ENCODE measurements around the gene FARP2. TPM values are rescaled to one million over a fixed set of nuclear protein-coding genes. Genes with fewer than 3 reads are reported as not detected.
A peak's percentile ranks its signal among the peaks of the same experiment; 100 is the strongest.
"Not testable (repeated sequence)": the region's sequence is repeated elsewhere in the genome, so short reads cannot be mapped to it uniquely, and the experiment has no call there.

FARP2 gene
- total RNA-seq, 1 experiment from 2014 or later = 37.2 TPM

- peak overlapping the region; percentile 92 for H3K4me3 ChIP-seq (ENCODE audit: low read depth, low read length)
- no peaks in the 10 kb centered on the region for H3K9me3 ChIP-seq
- BruUV-seq (replicated peaks) = TSS peak; percentile 26
- DNase-seq = no peak
- no peaks in the 10 kb centered on the region for H3K27me3 Mint-ChIP-seq (ENCODE audit: insufficient read depth, unreplicated experiment)
- ChIA-PET CTCF (no interaction called here), POLR2A (no interaction called here)
- H3K36me3 ChIP-seq (ENCODE audit: control insufficient read depth, insufficient read depth, low read length) = no peaks in the 10 kb centered on the region
- peaks cover 17% of the 10 kb centered on the region for H3K4me1 Mint-ChIP-seq (ENCODE audit: low read depth, unreplicated experiment)
- no peak for TF ChIP-seq CTCF (IDR thresholded peaks at IDR 0.05; ENCODE audit: insufficient read depth in 1 of 2, low read depth in 1 of 2, low read length in 1 of 2, severe bottlenecking in 1 of 2, unreplicated experiment in 1 of 2)
- H3K4me3 Mint-ChIP-seq (ENCODE audit: unreplicated experiment) = peak overlapping the region; percentile 100
- H3K36me3 Mint-ChIP-seq (ENCODE audit: insufficient read depth, unreplicated experiment) = peaks cover 58% of the 10 kb centered on the region
- no peaks in the 10 kb centered on the region for H3K27me3 ChIP-seq (replicated peaks; ENCODE audit: control insufficient read depth, insufficient read depth, low read length)
- peak overlapping the region; percentile 100 for H3K27ac Mint-ChIP-seq (ENCODE audit: unreplicated experiment)
- no peaks in the 10 kb centered on the region for H3K9me3 Mint-ChIP-seq (ENCODE audit: unreplicated experiment)
- 0 out of 2 replicates have a peak, but pooled peaks cover 12% of the 10 kb centered on the region for H3K4me1 ChIP-seq
- intact Hi-C loops (cut with micrococcal nuclease; ENCODE audit: unreplicated experiment) = no loop called here
These were observed 38.7 kb upstream of the FARP2 start for GRCh38 chr2:241317391-241317790.

GRCh38 chr2:241318830-241319229 is 37.3 kb upstream of the FARP2 start:
- H3K36me3 ChIP-seq (ENCODE audit: control insufficient read depth, insufficient read depth, low read length); intact Hi-C loops (cut with micrococcal nuclease; ENCODE audit: unreplicated experiment); POLR2A ChIA-PET; H3K27ac Mint-ChIP-seq (ENCODE audit: unreplicated experiment); DNase-seq; H3K9me3 ChIP-seq; H3K4me3 ChIP-seq (ENCODE audit: low read depth, low read length); H3K4me1 ChIP-seq; H3K4me3 Mint-ChIP-seq (ENCODE audit: unreplicated experiment); H3K27me3 ChIP-seq (replicated peaks; ENCODE audit: control insufficient read depth, insufficient read depth, low read length); H3K9me3 Mint-ChIP-seq (ENCODE audit: unreplicated experiment); BruUV-seq (replicated peaks); H3K27me3 Mint-ChIP-seq (ENCODE audit: insufficient read depth, unreplicated experiment); CTCF ChIA-PET: not testable (repeated sequence)
- peaks cover 17% of the 10 kb centered on the region for H3K4me1 Mint-ChIP-seq (ENCODE audit: low read depth, unreplicated experiment)
- peaks cover 54% of the 10 kb centered on the region for H3K36me3 Mint-ChIP-seq (ENCODE audit: insufficient read depth, unreplicated experiment)

- Mint-ChIP-seq H3K36me3 (ENCODE audit: insufficient read depth, unreplicated experiment) (peaks cover 59% of the 10 kb centered on the region), H3K4me1 (ENCODE audit: low read depth, unreplicated experiment) (peaks cover 17% of the 10 kb centered on the region), H3K4me3 (ENCODE audit: unreplicated experiment) (no peak overlapping the region), H3K9me3 (ENCODE audit: unreplicated experiment) (no peaks in the 10 kb centered on the region), H3K27me3 (ENCODE audit: insufficient read depth, unreplicated experiment) (no peaks in the 10 kb centered on the region), H3K27ac (ENCODE audit: unreplicated experiment) (no peak overlapping the region)
- Histone ChIP-seq H3K4me3 (ENCODE audit: low read depth, low read length) (no peak overlapping the region), H3K27me3 (replicated peaks; ENCODE audit: control insufficient read depth, insufficient read depth, low read length) (no peaks in the 10 kb centered on the region), H3K9me3 (no peaks in the 10 kb centered on the region), H3K4me1 (no peaks in the 10 kb centered on the region), H3K36me3 (ENCODE audit: control insufficient read depth, insufficient read depth, low read length) (no peaks in the 10 kb centered on the region)
- DNase-seq = no peak
- BruUV-seq (replicated peaks) = no TSS peak
- ChIA-PET POLR2A (interaction anchor here (0.7 kb wide), 1 partner anchor 10 kb away, joined by 3 read pairs; no protein-coding TSS in a partner anchor), CTCF (no interaction called here)
- no peak for TF ChIP-seq CTCF (IDR thresholded peaks at IDR 0.05; ENCODE audit: insufficient read depth in 1 of 2, low read depth in 1 of 2, low read length in 1 of 2, severe bottlenecking in 1 of 2, unreplicated experiment in 1 of 2)
- intact Hi-C loops (cut with micrococcal nuclease; ENCODE audit: unreplicated experiment) = no loop called here
These were observed 35.7 kb upstream of the FARP2 start for GRCh38 chr2:241320394-241320793.

- Histone ChIP-seq H3K4me1 (no peaks in the 10 kb centered on the region), H3K36me3 (ENCODE audit: control insufficient read depth, insufficient read depth, low read length) (no peaks in the 10 kb centered on the region), H3K9me3 (no peaks in the 10 kb centered on the region), H3K27me3 (replicated peaks; ENCODE audit: control insufficient read depth, insufficient read depth, low read length) (no peaks in the 10 kb centered on the region), H3K4me3 (ENCODE audit: low read depth, low read length) (no peak overlapping the region)
- peaks cover 17% of the 10 kb centered on the region for H3K4me1 Mint-ChIP-seq (ENCODE audit: low read depth, unreplicated experiment)
- ChIA-PET CTCF (no interaction called here), POLR2A (no interaction called here)
- H3K9me3 Mint-ChIP-seq (ENCODE audit: unreplicated experiment) = no peaks in the 10 kb centered on the region
- BruUV-seq (replicated peaks) = no TSS peak
- H3K27ac Mint-ChIP-seq (ENCODE audit: unreplicated experiment) = peak overlapping the region; percentile 88
- H3K4me3 Mint-ChIP-seq (ENCODE audit: unreplicated experiment) = no peak overlapping the region
- H3K36me3 Mint-ChIP-seq (ENCODE audit: insufficient read depth, unreplicated experiment) = peaks cover 54% of the 10 kb centered on the region
- no peak for TF ChIP-seq CTCF (IDR thresholded peaks at IDR 0.05; ENCODE audit: insufficient read depth in 1 of 2, low read depth in 1 of 2, low read length in 1 of 2, severe bottlenecking in 1 of 2, unreplicated experiment in 1 of 2)
- H3K27me3 Mint-ChIP-seq (ENCODE audit: insufficient read depth, unreplicated experiment) = no peaks in the 10 kb centered on the region
- no peak for DNase-seq
- intact Hi-C loops (cut with micrococcal nuclease; ENCODE audit: unreplicated experiment) = no loop called here
These were observed 35.1 kb upstream of the FARP2 start for GRCh38 chr2:241321033-241321432.

Data from Caco-2 (cell line).